HepG2 (cell line): ENCODE measurements around the gene PPFIA3.

Experiments
- EP300 ChIP-seq, 3 experiments: sonication (generic) in 1 of 3; formaldehyde crosslinking in 1 of 3; IDR thresholded peaks; 2 replicates each; pipeline versions ENCODE4 v1.5.1 to v1.6.1; 2011 to 2020; ENCODE audit warnings: low read depth in 2 of 3, low read length in 2 of 3, borderline replicate concordance in 1 of 3, improper control_type of control experiment in 1 of 3, mild to moderate bottlenecking in 1 of 3, missing genetic modification reagents in 1 of 3, moderate library complexity in 1 of 3
- RAD21 ChIP-seq: fragments of 450-650 bp; formaldehyde crosslinking; IDR thresholded peaks from 2 replicates; pipeline ENCODE4 v1.5.0; 2020; ENCODE audit warnings: mild to moderate bottlenecking
- SYNCRIP ChIP-seq: fragments of 200-400 bp; formaldehyde crosslinking; IDR thresholded peaks from 2 replicates; pipeline ENCODE4 v1.6.1; 2018; ENCODE audit warnings: mild to moderate bottlenecking, low read depth, low read length; ENCODE audit not compliant: insufficient read depth
- ZNF558 ChIP-seq: sonication (generic); formaldehyde crosslinking; IDR thresholded peaks from 2 replicates; pipeline ENCODE4 v1.9.0; 2022; ENCODE audit warnings: mild to moderate bottlenecking, missing genetic modification reagents, borderline replicate concordance

DNA sequence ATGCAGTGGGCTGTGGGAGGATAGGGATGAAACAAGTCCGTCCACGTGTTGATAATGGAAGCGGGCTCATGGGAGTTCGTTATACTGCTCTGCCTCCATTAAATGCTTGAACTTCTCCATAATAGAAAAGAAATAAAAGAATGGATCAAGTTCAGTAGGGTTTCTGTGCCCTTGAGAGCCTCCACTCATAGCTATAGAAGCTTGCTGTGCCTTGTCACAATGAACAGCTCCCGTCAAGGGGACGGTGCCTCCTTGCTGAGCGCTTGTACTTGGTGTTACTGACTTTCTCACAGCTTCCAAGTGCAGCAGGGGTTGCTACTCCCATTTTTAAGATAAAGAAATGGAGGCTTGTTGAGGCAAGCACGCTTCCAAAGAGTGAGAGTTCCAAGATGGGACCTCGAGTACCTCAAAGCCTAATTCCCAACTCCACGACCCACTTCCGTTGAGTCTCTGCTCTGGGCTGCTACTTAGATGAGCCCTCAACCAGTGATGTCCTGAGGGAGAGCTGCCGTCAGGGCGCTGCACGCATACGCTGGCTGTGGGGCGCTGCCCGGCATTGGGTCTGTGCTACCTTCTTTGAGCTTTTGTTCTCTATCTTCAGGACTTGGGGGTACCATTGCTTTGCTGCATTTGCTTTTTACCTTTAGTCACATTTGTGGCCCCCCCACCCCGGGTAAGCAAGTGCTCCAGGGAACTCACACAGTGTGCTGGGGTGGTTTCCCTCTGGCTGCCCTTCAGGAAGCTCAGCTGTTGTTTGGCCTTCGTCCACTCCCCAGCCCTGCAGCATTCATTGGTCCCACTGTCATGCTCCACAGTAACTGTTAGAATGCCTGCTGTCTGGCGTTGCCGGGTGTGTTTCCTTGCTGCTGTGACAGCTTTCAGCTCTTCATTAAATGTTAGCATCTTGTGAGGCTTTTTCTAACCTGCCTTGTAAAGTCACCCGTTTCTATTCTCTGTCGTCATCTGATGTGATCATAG, 24.6 kb upstream of the PPFIA3 start:
- no peak for TF ChIP-seq EP300 (IDR thresholded peaks at IDR 0.05; ENCODE audit: low read depth in 2 of 2, low read length in 2 of 2)
- no peak for TF ChIP-seq EP300 (CRISPR knock-in tag; IDR thresholded peaks at IDR 0.05; ENCODE audit: borderline replicate concordance)
- no peak for TF ChIP-seq ZNF558
- TF ChIP-seq RAD21 (CRISPR knock-in tag), result no peak
- no peak for TF ChIP-seq SYNCRIP
